ENCODE measurements around the gene TDP1.
A peak's percentile ranks its signal among the peaks of the same experiment; 100 is the strongest.

The TDP1 gene

DNA sequence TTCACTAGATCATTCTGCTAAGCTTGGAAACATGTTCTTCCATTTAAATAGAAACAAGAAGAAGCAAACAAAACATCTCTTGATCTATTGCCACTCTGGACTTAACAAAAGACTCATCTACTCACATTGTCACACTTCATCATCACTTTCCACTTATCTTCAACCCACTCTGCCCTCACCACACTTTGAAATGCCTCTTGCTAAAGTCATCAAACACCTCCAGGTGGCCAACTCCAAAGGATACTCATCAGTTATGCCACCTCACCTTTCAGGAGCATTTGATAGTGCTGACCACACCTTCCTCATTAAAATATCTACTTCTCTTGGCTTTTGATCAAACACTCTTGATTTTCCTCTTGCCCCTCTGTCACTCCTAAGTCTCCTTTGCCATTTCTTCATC is 8.4 kb upstream of the TDP1 start:
- DNase-seq = no peak

DNA sequence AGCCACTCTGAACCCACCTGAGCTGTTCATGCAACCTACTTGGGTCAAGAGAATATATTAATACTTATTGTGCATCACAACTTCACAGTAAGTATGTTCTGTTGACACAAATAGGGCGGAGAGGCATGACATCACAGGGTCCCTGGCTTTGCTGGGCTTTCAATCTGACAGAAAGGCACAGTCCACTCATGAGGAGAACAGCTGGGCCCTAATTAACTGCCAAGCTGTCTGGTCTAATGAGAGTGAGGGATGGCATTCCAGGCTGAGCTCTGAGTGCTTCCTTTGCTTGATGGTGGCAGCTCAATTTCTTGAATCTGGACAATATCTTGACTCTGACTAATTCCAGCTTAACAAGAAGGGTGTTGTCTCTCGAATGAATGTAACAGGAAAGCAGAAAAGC is 3.2 kb upstream of the TDP1 start:
- no peak for DNase-seq

DNA sequence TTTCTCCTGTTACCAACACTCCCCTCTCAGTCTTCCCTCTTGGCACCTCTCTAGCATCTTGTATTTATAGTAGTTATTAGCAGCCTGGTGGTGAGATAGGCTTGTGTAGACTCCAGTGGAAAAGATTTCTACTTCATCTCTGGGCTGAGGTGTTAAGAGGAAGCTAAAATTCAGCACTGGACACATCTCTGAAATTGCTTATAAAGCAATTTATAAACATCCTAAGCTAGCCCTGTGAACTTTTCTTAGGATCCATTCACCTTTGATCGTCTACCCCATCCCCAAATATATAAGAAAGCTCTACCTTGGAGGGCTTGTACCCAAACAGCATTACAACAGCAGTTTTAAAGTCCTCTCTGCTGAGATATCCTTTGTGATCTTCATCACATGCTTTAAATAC is 2.1 kb upstream of the TDP1 start:
- no peak for DNase-seq

DNA sequence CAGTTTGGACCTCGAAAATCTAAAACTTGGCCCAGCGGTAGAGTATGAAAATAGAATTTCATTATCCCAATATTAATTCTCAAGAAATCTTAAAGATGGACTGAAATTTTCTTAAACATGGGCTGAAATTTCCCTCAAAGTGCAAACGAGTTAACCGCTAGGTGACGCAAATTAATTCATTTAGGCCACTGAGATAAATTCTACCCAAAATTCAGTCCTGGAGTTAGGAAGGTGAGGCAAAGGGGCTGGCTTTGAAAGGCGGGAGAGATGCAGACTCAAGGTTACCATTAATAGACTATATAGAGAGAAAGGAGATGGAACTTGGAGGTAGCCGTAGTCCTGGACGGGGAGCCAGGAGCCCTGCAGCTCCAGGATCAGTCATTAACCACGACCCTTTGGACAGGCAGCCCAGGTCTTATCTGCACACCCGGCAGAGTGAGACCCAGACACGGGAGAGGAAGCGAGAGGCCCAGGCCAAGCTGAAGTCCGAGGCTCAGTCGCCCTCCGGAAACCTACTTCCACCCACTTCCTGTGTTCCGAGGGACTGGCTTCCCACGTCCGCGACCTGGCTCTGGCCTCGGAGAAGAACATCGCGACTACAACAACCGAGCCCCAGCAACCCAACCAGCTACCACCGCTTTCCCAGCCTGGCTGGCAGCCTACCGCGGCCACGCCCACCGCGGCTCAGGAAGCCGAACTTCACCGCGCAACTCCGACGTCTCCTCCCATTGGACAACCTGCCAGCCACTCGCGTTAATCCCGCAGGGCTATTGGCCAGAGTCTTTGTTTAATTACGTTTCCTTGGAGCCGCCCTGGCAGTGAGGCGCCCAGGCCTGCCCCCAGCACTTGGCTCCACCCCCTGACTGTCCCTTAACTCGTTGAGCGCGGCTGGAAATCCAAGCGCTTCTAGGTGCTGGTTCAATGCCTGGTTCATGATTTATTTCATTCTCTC is 1.4 kb upstream of the TDP1 start, which contains the start of gene EFCAB11:
EFCAB11 (minus strand) TSS at position 661 of the 952 bp plus-strand sequence; CDS start at position 591, 70 bp downstream.
- DNase-seq = peak; percentile 100

DNA sequence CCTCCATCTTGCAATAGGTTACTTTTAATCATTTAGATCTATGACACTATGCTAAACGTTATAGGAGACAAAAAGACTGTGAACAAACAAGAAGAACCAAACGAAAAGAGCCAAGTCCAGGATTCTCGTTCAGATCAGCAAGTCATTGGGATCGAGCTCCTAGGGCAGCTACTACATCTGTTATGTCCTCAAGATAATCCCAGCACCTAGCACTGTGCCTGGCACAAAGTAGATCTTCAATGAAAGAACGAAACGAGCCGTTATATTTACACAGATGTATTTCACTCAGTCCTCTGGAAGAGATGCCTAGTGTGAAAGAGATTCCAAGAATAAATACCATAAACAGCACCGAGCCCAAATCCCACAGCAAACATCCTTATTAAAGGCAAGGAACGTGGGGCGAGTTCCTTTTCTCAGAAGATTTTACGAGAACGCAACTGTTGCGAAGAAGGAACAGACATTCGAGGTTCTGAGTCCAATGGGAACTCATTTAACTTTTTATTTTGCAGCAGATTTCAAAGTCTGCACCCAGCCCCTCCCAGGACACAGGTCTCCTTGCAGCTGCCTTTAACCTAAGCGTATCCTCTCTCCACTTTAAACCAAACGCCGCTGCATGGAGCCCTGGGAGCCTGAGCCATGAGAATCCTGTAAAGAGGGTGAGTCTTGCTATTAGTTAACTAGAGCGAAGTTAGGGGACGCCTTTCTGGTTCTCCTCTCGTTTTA is 544 bp upstream of the TDP1 start:
- no peak for DNase-seq

DNA sequence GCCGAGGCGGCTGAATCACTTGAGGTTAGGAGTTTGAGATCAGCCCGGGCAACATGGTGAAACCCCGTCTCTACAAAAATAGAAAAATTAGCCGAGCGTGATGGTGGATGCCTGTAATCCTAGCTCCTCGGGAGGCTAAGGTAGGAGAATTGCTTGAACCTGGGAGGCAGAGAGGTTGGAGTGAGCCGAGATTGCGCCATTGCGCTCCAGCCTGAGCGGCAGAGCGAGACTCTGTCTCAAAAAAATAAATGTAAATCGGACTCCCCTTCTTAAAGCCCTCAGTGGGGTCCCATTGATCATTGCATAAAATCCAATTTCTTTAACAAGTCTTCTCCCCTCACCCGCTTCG is 908 bp downstream of the TDP1 start:
- DNase-seq = no peak

DNA sequence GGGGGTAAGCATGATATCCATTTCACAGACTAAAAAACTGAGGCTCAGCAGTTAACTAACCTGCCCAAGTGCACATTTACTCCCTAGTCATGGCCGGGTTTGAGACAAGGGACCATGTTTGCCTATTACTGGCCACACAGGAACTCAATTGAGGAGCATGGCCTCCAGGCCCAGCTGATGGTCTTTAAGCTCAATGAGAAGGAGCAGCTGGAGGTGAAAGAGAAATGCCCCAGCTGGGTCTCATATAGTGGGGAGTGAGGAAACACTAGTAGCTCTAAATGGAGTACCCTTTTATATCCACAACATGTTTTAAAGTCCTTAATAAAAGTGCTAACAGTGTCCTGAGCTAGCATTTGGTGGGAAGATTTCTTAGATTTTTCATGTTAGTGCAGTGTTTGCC is 1.6 kb downstream of the TDP1 start:
- no peak for DNase-seq

DNA sequence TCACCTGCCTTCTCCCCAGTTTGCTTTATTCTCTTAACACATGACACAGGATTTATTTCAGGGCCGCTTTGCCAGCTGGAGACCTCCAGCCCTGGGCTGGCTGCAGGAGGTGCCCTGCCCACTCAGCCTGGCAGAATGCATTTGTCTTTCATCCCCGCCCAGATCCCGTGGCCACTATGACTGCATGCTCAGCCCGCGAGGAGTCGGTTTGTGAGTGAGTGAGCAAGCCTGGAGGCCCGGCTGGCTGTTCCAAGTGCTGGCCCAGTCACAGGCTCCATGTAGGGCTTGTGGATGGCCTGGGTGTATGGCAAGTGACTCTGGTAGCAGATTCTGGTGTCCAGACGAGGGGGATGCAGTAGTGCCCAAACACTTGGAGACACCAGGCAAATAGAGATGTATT is 2.1 kb downstream of the TDP1 start:
- DNase-seq = no peak

DNA sequence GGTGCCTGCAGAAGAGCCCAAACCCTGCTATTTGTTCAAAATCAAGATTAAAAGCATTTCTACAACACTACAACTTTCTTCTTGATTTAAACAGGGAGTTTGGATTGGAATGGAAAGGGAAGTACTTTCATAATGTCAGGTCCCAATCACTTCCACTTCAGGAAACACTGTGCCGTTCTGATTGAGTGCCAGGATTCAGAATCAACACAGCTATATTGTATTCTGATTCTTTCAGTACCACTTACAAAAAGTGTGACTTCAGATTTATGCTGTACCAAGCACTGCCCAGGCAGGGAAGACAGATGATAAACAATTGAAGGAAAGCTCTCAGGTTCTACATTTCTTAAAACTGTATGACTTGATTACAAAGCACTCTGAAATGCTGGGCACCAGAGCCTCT is 3.2 kb downstream of the TDP1 start:
- DNase-seq = no peak

DNA sequence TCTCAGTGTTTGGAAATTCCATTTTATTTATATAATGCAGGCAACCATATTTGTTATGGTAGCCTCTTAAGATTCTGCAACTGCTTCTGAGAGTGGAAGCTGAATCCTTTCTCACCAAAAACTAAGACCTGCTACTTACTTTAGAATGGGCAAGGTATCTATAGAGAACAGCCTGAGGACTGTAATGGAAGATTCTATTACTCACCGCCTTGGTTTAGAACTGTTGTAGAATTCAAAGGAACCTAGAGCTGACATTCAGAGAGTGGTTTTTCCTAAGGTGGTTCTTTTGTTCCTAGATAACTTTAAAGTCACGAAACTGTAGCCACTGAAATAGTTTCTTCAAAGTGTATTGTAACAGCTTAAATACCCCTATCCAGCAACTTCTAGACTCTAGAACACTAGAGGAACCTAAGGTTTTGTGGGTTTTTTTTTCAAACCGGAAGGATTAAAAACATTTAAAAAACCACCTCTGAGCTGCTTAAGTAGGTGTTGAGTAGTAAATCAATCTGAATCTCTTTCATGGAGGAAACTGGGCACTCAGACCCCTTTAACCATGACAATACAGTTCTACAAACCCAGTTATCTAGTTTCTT is 4.2 kb downstream of the TDP1 start:
- no peak for DNase-seq

DNA sequence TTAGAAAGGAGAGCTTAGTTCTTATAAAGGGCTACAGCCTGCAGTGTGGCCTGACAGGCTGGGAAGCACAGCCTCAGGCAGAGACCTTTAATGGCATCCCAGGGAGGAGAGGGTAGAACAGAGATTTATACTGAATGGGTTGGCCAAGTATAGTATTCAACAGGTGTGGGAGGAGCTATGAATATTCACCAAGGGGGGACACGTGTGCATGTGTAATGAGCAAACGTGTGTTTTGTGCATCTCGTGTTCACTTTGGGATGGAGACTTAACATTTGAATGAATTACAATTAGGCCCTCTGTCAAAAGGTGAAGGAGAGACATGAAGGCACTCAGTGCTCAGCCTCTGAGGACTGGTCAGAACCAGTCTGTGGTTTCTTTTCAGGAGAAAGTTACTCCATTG is 5.2 kb downstream of the TDP1 start:
- DNase-seq = no peak

DNA sequence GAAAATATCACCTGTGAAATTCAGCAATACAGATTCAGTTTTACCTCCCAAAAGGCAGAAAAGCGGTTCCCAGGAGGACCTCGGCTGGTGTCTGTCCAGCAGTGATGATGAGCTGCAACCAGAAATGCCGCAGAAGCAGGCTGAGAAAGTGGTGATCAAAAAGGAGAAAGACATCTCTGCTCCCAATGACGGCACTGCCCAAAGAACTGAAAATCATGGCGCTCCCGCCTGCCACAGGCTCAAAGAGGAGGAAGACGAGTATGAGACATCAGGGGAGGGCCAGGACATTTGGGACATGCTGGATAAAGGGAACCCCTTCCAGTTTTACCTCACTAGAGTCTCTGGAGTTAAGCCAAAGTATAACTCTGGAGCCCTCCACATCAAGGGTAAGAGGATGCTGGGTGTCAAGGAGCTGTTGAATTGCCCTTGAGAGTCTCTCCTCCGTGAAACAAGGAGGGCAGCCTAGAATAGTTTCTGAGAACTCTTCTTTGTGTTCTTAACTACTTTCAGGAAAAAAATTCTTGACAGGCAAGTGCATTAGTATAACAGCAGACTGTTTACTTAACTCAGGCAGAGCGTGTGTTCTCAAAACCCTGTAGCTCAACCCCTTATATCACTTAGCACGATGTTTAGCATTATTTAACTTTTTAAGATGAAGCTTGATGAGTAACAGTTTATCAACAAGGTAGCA is 7.7 kb downstream of the TDP1 start:
- DNase-seq = no peak

DNA sequence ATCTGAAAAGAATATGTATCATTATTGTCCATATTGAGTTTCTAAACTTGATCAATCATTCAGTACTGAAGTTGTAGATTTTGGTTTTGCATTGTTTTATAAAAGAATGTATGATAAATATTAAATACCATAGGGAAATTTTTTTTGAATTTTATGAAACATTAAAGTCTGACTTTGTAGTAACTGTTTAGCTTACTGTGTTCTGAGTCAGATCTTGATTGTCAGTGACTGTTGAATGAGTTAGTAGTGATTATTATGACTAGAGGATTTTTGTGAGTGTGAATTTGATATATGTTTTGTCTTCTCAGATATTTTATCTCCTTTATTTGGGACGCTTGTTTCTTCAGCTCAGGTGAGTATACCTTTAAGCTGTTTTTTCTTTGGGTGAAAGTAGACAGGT is 10.1 kb downstream of the TDP1 start:
- DNase-seq = no peak

DNA sequence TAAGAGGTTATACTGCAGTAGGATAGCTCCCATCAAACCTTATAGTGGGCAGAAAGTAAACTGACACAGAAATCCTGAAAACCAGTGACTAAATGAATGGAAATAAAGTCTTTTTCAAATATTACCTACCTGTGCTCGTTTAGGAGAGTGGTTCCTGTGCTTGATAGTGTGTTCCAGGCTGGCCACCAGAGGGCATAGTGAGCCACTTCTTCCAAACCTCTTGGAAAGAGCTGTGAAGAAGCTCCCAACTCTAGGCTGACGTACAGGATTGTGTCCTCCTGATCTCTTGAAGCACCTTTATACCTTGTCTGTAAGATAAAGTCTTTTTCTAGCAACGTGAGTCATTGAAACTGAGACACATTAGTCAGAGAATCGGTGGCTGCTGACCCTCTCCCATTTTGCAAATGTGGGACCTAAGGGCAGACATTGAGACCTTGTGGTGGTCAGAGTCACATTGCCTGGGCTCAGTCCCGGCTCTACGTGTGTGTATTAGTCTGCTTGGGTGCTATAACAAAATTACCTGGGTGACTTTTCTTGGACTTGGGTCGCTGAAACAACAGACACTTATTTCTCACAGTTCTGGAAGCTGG is 17.6 kb downstream of the TDP1 start:
- DNase-seq = peak; percentile 34

DNA sequence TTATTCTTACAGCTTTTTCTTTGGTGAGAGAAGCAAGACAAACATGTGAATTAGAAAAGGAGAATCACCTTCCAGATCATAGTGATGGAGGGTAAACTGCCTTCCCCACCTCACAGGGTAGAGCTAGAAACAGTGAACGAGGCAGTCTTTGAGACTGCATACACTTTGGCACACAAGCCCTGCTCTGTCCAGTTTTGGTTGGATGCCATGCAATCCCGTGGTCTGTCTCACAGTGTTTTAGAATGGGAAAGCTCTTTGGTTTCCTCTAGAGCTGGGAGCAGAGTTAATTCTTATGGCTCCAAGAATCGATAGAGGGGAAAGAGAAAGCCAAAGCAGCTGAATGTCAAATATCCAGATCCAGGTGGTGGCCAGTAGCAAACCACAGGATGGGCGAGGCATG is 21.9 kb downstream of the TDP1 start:
- DNase-seq = no peak

DNA sequence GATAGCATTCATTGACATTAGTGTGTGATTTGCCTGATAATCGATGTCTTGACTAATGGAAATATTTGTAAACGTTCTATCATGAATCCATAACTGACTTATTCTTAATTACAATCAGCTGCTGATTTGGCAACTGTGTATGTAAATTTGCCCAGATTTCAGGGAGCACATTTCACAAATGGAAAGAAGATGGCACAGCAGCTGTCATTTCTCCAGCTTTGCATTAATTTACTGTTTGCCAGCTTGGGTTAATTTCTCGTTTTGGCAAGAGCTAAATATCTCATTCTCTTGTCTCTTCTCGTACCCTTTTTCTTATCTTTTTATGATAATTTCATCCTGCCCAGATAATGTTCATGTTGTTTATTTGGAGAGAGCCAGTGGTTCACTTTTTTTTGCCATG is 22.9 kb downstream of the TDP1 start:
- DNase-seq = no peak

DNA sequence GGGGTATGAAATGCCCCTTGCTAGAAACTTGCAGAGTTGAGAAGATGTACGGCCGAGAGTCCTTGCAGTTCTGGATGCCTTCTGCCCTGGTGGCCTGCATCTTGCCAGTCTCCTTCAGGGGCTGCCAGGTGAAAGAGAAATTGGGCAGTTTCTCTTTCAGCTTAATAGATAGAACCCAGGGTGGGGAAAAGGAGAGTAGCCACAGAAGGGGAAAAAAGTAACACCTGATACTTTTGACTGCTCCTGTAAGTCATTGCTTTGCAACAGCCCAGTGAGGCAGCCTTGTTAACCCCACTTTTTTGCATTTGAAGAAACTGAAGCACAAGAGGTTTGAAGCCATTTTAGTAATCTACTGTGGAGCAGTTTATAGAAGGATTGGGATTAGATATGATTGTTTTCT is 27.6 kb downstream of the TDP1 start:
- DNase-seq = no peak

DNA sequence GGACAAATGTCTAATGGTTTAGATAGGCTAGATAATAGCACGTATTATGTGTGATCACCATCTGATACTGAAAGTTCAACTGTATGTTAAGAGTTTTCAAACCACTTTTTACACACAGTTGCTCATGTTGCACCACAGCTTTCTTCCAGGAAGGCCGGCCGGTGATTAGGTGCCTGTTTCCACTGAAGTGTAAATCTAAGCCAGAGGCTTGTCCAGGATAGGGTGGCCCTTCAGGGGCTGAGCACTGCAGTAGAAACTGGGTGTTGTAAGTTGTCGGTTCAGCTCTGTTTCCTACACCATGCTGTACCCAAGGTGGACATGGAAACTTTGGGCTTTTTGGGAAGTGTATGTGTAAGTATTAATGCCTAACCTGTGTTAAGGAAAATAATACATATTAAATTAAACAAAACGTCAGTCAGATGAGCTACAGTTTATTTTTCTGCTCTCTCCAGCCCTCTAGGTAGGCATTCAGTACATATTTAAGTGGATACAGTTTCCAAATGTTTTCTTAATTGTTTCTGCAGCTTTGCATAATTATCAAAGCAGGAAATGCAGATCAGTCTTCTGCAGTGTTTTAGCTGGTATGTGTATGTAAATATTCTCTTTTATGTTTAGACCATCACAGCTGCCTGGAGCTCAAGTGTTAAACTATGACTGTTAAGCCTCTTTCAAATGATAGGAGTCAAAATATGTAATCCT is 30.9 kb downstream of the TDP1 start:
- DNase-seq = no peak

DNA sequence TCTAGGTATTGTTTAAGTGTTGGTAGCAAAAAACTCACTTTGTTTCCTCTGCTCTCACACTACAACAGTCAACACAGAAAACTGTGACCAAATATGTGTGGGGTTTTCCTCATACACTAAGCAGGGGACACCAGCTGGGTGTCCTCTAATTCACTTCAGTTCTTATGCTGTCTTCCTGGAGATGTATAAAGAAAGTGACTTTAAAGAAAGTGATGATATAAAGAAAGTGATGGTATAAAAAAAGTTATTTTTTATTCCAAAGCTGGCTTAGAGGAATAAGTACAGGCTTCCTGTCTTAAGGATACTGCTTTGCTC is 31.4 kb downstream of the TDP1 start:
- no peak for DNase-seq

DNA sequence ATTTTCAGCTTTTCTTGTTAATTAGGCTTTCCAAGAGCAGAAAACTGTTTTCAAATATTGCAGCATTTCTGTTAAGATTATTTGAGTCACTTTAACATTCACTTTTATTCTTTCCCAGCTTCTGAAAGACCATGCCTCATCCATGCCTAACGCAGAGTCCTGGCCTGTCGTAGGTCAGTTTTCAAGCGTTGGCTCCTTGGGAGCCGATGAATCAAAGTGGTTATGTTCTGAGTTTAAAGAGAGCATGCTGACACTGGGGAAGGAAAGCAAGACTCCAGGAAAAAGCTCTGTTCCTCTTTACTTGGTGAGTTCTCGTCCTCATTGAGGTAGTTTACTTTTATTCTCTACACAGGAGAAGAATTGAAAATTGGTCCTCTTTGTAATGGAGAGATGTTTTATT is 33.1 kb downstream of the TDP1 start:
- no peak for DNase-seq

DNA sequence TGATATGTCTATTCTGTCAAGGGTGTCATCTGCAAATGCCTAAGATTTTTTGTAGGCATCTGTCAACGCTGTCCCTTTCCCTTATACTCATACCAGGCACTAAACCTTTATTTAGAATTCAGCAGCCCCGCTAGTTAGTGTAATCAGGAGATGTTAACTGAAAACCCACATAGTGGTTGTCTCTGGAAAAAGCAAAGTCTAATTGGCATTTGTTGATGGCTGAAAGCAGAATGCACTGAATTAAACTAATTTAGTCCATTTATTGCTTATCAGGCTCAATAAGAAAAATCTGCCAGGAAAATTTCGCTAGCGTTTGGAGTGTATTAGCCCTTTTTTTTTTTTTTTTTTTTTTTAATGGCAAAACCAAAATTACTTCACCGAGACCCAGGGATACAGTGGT is 34.5 kb downstream of the TDP1 start:
- no peak for DNase-seq

DNA sequence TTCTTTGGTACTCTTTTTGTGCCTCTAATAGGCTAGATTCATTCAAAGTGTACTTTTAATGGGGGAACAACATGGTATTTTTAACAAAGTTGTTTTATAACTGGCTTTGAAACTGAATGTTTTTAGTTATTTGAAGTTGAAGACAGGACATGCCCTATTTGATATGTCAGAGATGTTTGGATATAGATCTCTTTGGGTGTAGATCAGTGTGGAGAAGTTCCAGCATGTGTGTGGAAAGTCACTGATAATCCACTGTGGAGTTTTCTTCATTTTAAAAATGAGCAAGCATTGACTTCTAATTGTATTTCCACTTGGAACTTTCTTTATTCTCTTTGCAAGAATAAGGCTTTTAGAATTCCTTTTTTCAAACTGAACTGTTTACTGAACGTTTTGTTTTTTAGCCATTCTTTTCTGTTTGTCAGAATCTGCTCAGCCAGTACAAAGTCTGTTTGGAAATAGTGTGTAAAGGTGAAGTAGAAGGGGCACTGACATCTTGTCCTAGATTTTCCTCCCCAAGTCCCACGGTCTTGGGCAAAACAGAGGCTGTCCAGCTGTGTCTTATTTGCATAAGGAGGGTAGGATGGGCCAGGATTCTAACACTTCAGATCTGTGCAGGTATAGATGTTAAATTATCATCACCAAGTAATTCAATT is 35.0 kb downstream of the TDP1 start:
- DNase-seq = no peak
